Spleen (tissue), 7 donors: ENCODE measurements around the gene ACOT6.

ENCODE experiments used
- CTCF ChIP-seq, 11 experiments: fragments of 200-600 bp in 7 of 11; fragments of 450-650 bp in 4 of 11; sonication (generic) in 4 of 11; IDR thresholded peaks in 8 of 11; conservative IDR thresholded peaks in 3 of 11; 1 replicate in 7 of 11; 2 replicates in 4 of 11; pipeline versions ENCODE4 v1.4.0 to v1.8.0; 2016 to 2021; ENCODE audit warnings: antibody characterized with exemption in 11 of 11, inconsistent platforms in 4 of 11, mild to moderate bottlenecking in 1 of 11
- POLR2A ChIP-seq, 3 donors: fragments of 450-650 bp; IDR thresholded peaks; one replicate each; pipeline ENCODE4 v1.5.1; 2017; ENCODE audit warnings: antibody characterized with exemption in 3 of 3, mild to moderate bottlenecking in 1 of 3
- POLR2AphosphoS5 ChIP-seq, 3 donors: sonication (generic); formaldehyde crosslinking; IDR thresholded peaks; one replicate each; pipeline ENCODE4 v1.5.1; 2017; ENCODE audit warnings: antibody characterized with exemption in 3 of 3
- donor health status: DM: no; HTN: no; CAD: no; lungs with moderate emphysema.
- donor health status: DM: no; HTN: no; CAD: no.
- donor health status: DM: no; HTN: no; CAD: no.

GRCh38 chr14:73620268-73620667 is 8.0 kb downstream of the ACOT6 start:
- no peak for TF ChIP-seq CTCF (IDR thresholded peaks at IDR 0.05 in 8 of 11, conservative IDR thresholded peaks at IDR 0.05 in 3 of 11)
- TF ChIP-seq POLR2A (IDR thresholded peaks at IDR 0.05), result no peak
- no peak for TF ChIP-seq POLR2AphosphoS5 (IDR thresholded peaks at IDR 0.05)
